Activated T-helper 2 cell treated with anti-CD3 and anti-CD28 coated beads, Interferon-gamma antibody, Interleukin-2, Interleukin-4, amounts not matched to agents 10 μg/mL and 5 μg/mL and 100 μg/mL, durations not matched to agents 14 hours and 24 hours and 36 hours (primary cell): ENCODE results near the gene FGFR4. TPM values are rescaled to one million over a fixed set of nuclear protein-coding genes. Genes with fewer than 3 reads are reported as not detected.

ENCODE experiments used
- DNase-seq: peaks from one replicate; pipeline ENCODE4 v3.0.0; 2021; ENCODE audit warnings: low spot score
- H3K27ac Mint-ChIP-seq: one replicate; pipeline ENCODE4 v1.8.0; 2021; ENCODE audit warnings: mixed read lengths
- H3K27me3 Mint-ChIP-seq: one replicate; pipeline ENCODE4 v1.8.0; 2021; ENCODE audit warnings: low read depth, mixed read lengths
- H3K36me3 Mint-ChIP-seq: one replicate; pipeline ENCODE4 v1.8.0; 2021; ENCODE audit warnings: low read depth, mixed read lengths
- H3K4me1 Mint-ChIP-seq: one replicate; pipeline ENCODE4 v1.8.0; 2021; ENCODE audit warnings: low read depth, mixed read lengths
- H3K4me3 Mint-ChIP-seq: one replicate; pipeline ENCODE4 v1.8.0; 2021; ENCODE audit warnings: low read depth, mild to moderate bottlenecking, moderate library complexity, mixed read lengths
- H3K9me3 Mint-ChIP-seq: one replicate; pipeline ENCODE4 v1.8.0; 2021; ENCODE audit warnings: mixed read lengths
- intact Hi-C: fragments of 100-400 bp; cut with micrococcal nuclease; formaldehyde crosslinking; loops from one replicate; pipeline ENCODE4 v1.15.1; 2023
- total RNA-seq: library from RNA; stranded (reverse); gene quantifications from 2 replicates; pipeline ENCODE4 v1.2.3, GENCODE V29; 2022

The FGFR4 gene
- total RNA-seq, 1 donor from 2014 or later: 1.2 TPM

DNA sequence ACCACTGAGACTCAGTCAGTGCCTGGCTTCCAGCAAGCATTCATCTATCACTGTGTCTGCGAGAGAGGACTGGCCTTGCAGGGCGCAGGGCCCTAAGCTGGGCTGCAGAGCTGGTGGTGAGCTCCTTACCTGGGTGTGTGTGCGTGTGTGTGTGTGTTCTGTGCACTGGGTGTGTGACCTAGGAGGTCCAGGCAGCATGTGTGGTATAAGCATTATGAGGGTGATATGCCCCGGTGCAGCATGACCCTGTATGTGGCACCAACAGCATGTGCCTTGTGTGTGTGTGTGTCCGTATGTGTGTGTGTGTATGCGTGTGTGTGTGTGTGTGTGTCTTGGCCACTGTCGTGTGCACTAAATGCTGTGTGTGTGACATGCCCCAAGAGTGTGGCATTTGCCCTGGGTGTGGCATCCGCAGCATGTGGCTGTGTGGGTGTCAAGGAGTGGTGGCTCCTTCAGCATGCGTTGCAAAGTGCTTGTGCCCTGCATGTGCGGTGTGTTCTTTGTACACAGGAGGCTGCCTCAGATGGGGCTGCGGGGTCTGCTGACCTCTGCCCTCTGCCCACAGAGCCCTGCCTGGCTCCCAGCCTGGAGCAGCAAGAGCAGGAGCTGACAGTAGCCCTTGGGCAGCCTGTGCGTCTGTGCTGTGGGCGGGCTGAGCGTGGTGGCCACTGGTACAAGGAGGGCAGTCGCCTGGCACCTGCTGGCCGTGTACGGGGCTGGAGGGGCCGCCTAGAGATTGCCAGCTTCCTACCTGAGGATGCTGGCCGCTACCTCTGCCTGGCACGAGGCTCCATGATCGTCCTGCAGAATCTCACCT is 3.3 kb downstream of the FGFR4 start:
- Mint-ChIP-seq H3K27ac (no peak overlapping the region), H3K4me3 (no peak overlapping the region), H3K4me1 (peaks cover 5% of the 10 kb centered on the region), H3K36me3 (no peaks in the 10 kb centered on the region), H3K27me3 (peaks cover 22% of the 10 kb centered on the region), H3K9me3 (no peaks in the 10 kb centered on the region)
- DNase-seq: no peak
- intact Hi-C loops: no loop called here

DNA sequence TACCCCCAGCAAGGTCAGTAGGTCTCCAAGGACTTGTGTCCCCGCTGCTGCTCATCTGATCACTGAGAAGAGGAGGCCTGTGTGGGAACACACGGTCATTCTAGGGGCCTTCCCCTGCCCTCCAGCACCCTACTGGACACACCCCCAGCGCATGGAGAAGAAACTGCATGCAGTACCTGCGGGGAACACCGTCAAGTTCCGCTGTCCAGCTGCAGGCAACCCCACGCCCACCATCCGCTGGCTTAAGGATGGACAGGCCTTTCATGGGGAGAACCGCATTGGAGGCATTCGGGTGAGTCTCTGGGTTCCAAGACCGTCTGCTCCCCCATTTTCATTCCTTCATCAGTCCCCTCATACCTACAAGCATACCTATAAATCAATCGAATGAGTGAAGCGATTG is 4.1 kb downstream of the FGFR4 start:
- no peak overlapping the region for H3K27ac Mint-ChIP-seq

DNA sequence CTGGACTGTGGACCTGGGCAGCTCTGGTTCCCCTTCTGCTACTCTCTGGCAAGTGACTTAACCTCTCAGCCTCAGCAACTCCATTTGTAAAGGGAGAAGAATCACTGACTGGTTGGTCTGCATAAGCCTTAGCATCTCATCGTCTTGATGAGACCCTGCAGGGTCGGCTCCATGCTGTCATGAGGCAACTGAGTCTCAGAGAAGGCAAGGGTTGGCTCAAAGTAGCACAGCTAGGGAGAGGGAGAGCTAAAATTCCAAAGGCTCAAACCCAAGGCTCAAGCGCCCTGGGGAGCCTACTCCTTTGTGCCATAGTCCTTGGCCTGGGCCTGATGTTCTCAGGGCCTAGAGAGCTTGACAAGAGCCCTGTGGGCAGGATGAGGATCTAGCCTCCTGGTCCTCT is 4.5 kb downstream of the FGFR4 start:
- DNase-seq: no peak
- no peak overlapping the region for H3K4me3 Mint-ChIP-seq
- peaks cover 4% of the 10 kb centered on the region for H3K4me1 Mint-ChIP-seq
- H3K27me3 Mint-ChIP-seq: peaks cover 16% of the 10 kb centered on the region
- intact Hi-C loops: no loop called here
- H3K9me3 Mint-ChIP-seq: no peaks in the 10 kb centered on the region
- no peak overlapping the region for H3K27ac Mint-ChIP-seq
- no peaks in the 10 kb centered on the region for H3K36me3 Mint-ChIP-seq

More for the DNA sequence above, 4.1 kb downstream of the FGFR4 start:
- no peak overlapping the region for H3K4me3 Mint-ChIP-seq
- intact Hi-C loops: no loop called here
- H3K27me3 Mint-ChIP-seq: peaks cover 20% of the 10 kb centered on the region
- peaks cover 5% of the 10 kb centered on the region for H3K4me1 Mint-ChIP-seq
- DNase-seq: no peak
- no peaks in the 10 kb centered on the region for H3K36me3 Mint-ChIP-seq
- no peaks in the 10 kb centered on the region for H3K9me3 Mint-ChIP-seq

DNA sequence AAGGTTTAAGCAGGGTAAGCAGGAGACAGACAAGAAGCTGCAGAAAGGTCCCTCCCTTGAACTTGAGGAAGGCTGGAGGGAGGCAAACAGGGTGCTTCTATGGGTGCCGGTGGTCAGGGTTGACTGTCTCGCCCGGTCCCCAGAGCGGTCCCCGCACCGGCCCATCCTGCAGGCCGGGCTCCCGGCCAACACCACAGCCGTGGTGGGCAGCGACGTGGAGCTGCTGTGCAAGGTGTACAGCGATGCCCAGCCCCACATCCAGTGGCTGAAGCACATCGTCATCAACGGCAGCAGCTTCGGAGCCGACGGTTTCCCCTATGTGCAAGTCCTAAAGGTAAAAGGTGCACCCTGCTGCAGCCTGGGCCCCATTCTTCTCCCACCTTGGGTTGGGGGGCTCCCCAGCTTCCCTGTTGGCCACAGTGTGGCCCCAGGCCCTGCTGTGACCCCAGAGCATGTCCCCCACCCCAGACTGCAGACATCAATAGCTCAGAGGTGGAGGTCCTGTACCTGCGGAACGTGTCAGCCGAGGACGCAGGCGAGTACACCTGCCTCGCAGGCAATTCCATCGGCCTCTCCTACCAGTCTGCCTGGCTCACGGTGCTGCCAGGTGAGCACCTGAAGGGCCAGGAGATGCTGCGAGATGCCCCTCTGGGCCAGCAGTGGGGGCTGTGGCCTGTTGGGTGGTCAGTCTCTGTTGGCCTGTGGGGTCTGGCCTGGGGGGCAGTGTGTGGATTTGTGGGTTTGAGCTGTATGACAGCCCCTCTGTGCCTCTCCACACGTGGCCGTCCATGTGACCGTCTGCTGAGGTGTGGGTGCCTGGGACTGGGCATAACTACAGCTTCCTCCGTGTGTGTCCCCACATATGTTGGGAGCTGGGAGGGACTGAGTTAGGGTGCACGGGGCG is 5.7 kb downstream of the FGFR4 start:
- Mint-ChIP-seq H3K27ac (no peak overlapping the region), H3K4me1 (peaks cover 3% of the 10 kb centered on the region), H3K36me3 (no peaks in the 10 kb centered on the region), H3K9me3 (no peaks in the 10 kb centered on the region), H3K27me3 (peaks cover 13% of the 10 kb centered on the region), H3K4me3 (no peak overlapping the region)
- no peak for DNase-seq
- intact Hi-C loops: no loop called here

DNA sequence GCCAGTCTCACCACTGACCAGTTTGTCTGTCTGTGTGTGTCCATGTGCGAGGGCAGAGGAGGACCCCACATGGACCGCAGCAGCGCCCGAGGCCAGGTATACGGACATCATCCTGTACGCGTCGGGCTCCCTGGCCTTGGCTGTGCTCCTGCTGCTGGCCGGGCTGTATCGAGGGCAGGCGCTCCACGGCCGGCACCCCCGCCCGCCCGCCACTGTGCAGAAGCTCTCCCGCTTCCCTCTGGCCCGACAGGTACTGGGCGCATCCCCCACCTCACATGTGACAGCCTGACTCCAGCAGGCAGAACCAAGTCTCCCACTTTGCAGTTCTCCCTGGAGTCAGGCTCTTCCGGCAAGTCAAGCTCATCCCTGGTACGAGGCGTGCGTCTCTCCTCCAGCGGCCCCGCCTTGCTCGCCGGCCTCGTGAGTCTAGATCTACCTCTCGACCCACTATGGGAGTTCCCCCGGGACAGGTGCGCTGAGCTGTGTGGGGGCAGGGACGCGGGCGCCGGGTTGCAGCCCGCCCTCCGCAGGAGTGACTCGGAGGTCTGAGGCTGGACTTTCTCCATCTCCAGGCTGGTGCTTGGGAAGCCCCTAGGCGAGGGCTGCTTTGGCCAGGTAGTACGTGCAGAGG is 6.5 kb downstream of the FGFR4 start:
- intact Hi-C loops: no loop called here
- no peak for DNase-seq
- Mint-ChIP-seq H3K4me1 (no peaks in the 10 kb centered on the region), H3K27ac (no peak overlapping the region), H3K27me3 (peaks cover 8% of the 10 kb centered on the region), H3K36me3 (no peaks in the 10 kb centered on the region), H3K9me3 (no peaks in the 10 kb centered on the region), H3K4me3 (no peak overlapping the region)

DNA sequence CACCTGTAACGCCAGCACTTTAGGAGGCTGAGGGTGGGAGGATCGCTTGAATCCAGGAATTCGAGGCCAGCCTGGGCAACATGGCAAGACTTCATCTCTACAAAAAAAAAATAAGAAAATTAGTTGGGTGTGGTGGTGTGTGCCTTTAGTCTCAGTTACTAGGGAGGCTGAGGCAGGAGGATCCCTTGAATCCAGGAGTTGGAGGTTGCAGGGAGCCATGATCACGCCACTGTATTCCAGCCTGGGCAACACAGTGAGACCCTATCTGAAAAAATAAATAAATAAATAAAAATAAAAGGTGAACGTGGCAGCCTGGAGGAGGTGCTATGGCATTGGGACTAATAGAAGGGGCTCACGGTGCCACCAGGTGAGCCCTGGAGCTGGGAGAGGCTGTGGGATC is 7.1 kb downstream of the FGFR4 start:
- intact Hi-C loops: no loop called here
- Mint-ChIP-seq H3K27me3 (peaks cover 3% of the 10 kb centered on the region), H3K4me1 (no peaks in the 10 kb centered on the region), H3K9me3 (no peaks in the 10 kb centered on the region), H3K27ac (no peak overlapping the region), H3K4me3 (no peak overlapping the region), H3K36me3 (no peaks in the 10 kb centered on the region)
- DNase-seq: no peak

DNA sequence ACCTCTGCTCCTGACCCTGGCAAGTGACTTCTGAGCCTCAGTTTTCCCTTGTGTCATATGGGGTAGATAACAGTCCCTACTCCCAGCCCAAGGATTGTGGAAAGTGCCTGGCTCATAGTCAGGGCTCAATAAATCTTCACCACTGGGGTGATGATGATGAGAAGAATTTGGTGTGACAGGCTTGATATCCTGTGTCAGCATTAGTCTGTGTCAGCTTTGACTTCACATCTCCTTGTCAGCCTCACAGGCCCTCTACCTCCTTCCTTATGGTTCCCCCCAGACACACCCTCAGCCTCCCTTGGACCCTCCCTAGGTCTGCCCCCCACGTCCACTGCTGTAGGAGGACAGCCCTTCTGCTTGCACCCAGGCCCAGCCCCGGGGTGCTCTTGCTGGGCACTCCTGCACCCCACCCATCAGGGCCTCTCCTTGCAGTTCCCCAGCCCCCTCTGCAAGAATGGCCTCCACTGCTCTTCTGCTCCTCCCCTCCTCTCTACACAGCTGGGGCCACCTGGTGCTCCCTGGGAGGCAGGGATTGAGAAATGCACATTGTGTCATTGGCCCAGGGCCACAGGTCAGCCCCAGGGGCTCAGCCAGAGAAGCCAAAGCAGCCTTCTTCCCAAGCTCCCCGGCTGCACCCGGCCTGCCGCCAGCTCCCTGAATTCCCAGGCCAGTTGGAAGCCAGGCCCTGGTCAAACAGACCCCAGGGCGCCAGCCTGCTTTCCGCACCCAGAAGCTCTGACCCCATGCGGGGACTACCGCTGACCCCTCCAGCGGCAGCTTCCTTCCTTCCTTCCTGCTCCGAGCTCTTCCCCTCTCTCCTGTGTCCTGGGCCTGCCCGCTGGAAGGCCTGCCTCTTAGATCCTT is 7.7 kb downstream of the FGFR4 start:
- H3K4me1 Mint-ChIP-seq: no peaks in the 10 kb centered on the region
- no peak for DNase-seq
- no peak overlapping the region for H3K27ac Mint-ChIP-seq
- no peaks in the 10 kb centered on the region for H3K9me3 Mint-ChIP-seq
- intact Hi-C loops: no loop called here
- no peak overlapping the region for H3K4me3 Mint-ChIP-seq
- no peaks in the 10 kb centered on the region for H3K36me3 Mint-ChIP-seq
- no peaks in the 10 kb centered on the region for H3K27me3 Mint-ChIP-seq

DNA sequence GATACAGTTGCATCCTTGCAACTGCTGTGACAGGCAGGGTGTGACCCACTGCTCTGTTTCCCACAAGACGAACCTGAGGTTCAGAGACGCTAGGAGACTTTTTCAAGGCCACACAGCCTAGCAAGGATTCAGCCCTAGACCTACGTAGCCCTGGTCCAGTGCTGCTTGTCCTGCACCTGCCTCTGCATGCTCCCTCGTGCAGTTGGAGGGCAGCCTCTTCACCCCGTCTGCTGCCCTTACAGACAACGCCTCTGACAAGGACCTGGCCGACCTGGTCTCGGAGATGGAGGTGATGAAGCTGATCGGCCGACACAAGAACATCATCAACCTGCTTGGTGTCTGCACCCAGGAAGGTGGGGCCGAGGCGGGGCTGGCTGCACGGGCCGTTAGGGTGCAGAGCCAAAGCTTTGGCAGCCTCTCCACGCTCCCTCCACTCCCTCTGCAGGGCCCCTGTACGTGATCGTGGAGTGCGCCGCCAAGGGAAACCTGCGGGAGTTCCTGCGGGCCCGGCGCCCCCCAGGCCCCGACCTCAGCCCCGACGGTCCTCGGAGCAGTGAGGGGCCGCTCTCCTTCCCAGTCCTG is 8.5 kb downstream of the FGFR4 start:
- Mint-ChIP-seq H3K27ac (no peak overlapping the region), H3K4me1 (no peaks in the 10 kb centered on the region), H3K36me3 (no peaks in the 10 kb centered on the region), H3K27me3 (peaks cover 2% of the 10 kb centered on the region), H3K4me3 (no peak overlapping the region), H3K9me3 (no peaks in the 10 kb centered on the region)
- intact Hi-C loops: no loop called here
- no peak for DNase-seq

DNA sequence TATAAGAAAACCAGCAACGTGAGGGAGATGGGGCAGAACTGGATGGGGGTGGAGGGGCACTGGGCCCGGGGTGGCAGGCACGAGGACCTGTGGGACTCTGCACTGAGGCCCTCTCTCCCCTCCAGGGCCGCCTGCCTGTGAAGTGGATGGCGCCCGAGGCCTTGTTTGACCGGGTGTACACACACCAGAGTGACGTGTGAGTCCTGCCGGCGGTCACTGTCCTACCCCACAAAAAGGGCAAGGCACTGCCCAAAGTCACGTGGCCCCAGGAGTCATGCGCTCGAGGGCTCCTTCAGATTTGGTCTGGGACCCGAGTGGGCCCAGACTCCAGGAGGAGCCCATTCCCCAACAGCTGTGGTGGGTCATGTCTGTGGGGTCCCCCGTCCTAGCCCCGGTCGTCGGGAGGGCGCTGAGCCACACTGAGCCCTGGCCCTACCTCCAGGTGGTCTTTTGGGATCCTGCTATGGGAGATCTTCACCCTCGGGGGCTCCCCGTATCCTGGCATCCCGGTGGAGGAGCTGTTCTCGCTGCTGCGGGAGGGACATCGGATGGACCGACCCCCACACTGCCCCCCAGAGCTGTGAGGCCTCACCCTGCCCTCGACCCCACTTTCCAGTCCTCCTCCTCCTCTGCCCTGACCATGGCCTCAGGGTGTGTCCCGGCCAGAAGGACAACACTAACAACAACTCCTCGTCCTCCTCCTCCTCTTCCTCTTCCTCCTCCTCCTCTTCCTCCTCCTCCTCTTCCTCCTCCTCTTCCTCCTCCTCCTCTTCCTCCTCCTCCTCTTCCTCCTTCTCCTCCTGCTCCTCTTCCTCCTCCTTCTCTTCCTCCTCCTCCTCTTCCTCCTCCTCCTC is 9.7 kb downstream of the FGFR4 start:
- Mint-ChIP-seq H3K4me3 (no peak overlapping the region), H3K27ac (no peak overlapping the region), H3K4me1 (no peaks in the 10 kb centered on the region), H3K36me3 (no peaks in the 10 kb centered on the region), H3K9me3 (no peaks in the 10 kb centered on the region), H3K27me3 (peaks cover 2% of the 10 kb centered on the region)
- no peak for DNase-seq
- intact Hi-C loops: no loop called here

DNA sequence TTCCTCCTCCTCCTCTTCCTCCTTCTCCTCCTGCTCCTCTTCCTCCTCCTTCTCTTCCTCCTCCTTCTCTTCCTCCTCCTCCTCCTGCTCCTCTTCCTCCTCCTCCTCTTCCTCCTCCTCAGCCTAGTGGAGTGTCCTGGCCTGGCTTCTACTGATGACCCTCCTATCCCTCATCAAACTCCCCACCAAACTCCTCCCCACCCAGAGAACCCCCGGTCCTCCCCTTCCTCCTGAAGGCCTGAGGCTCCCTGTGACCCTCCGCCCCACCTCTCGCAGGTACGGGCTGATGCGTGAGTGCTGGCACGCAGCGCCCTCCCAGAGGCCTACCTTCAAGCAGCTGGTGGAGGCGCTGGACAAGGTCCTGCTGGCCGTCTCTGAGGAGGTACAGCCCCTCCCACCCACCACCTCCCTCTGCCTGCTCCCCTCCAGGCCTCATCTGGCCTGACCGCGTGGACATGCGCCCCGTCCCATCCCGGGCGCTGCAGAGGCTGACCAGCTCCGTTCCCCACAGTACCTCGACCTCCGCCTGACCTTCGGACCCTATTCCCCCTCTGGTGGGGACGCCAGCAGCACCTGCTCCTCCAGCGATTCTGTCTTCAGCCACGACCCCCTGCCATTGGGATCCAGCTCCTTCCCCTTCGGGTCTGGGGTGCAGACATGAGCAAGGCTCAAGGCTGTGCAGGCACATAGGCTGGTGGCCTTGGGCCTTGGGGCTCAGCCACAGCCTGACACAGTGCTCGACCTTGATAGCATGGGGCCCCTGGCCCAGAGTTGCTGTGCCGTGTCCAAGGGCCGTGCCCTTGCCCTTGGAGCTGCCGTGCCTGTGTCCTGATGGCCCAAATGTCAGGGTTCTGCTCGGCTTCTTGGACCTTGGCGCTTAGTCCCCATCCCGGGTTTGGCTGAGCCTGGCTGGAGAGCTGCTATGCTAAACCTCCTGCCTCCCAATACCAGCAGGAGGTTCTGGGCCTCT is 10.6 kb downstream of the FGFR4 start:
- no peaks in the 10 kb centered on the region for H3K4me1 Mint-ChIP-seq
- H3K27me3 Mint-ChIP-seq: peaks cover 2% of the 10 kb centered on the region
- intact Hi-C loops: no loop called here
- no peaks in the 10 kb centered on the region for H3K9me3 Mint-ChIP-seq
- H3K4me3 Mint-ChIP-seq: no peak overlapping the region
- H3K27ac Mint-ChIP-seq: no peak overlapping the region
- no peaks in the 10 kb centered on the region for H3K36me3 Mint-ChIP-seq
- DNase-seq: no peak

DNA sequence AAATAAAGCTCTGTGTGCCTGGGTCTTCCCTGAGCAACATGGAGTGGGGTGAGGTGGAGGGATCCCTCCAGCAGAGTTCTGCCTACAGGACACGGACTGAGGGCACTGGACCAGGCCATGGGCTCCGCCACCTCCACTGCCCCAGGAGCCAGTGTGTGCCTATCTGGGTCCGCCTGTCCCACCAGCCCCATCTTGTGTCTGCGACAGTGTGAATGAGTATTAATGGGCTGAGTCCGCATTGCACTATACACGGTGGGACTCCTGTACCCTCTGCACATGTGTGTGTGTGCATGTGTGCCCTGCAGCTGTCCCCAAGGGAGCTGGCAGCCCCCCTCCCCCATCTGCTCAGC is 11.4 kb downstream of the FGFR4 start:
- no peak overlapping the region for H3K27ac Mint-ChIP-seq
- H3K4me3 Mint-ChIP-seq: no peak overlapping the region
- peaks cover 2% of the 10 kb centered on the region for H3K27me3 Mint-ChIP-seq
- H3K4me1 Mint-ChIP-seq: no peaks in the 10 kb centered on the region
- H3K9me3 Mint-ChIP-seq: no peaks in the 10 kb centered on the region
- DNase-seq: no peak
- intact Hi-C loops: no loop called here
- no peaks in the 10 kb centered on the region for H3K36me3 Mint-ChIP-seq
